Muscle layer of duodenum (tissue), 2 donors: ENCODE results near the gene FOXP1.

Experiments
- H3K27ac ChIP-seq: one replicate; pipeline ENCODE4 v1.7.0; 2013; ENCODE audit warnings: mild to moderate bottlenecking, low read length
- H3K27me3 ChIP-seq: one replicate; pipeline ENCODE4 v1.7.0; 2013; ENCODE audit warnings: low read depth, mild to moderate bottlenecking, control low read depth, low read length
- H3K36me3 ChIP-seq, 2 donors: one replicate each; pipeline ENCODE4 v1.7.0; 2013; ENCODE audit warnings: low read length in 2 of 2, control low read depth in 1 of 2, mild to moderate bottlenecking in 1 of 2; ENCODE audit not compliant: insufficient read depth in 2 of 2, control insufficient read depth in 1 of 2
- H3K4me1 ChIP-seq, 2 donors: one replicate each; pipeline ENCODE4 v1.7.0; 2013; ENCODE audit warnings: low read length in 2 of 2, mild to moderate bottlenecking in 2 of 2, control low read depth in 1 of 2, moderate library complexity in 1 of 2; ENCODE audit not compliant: insufficient read depth in 2 of 2, control insufficient read depth in 1 of 2
- H3K4me3 ChIP-seq, 2 donors: one replicate each; pipeline ENCODE4 v1.7.0; 2013; ENCODE audit warnings: low read length in 2 of 2, low read depth in 1 of 2, mild to moderate bottlenecking in 1 of 2
- H3K9me3 ChIP-seq, 2 donors: one replicate each; pipeline ENCODE4 v1.7.0; 2013; ENCODE audit warnings: low read length in 2 of 2, control low read depth in 1 of 2, mild to moderate bottlenecking in 1 of 2; ENCODE audit not compliant: control insufficient read depth in 1 of 2
- donor health status: healthy.

Gene FOXP1

GRCh38 chr3:71317140-71317539 lies 266.4 kb downstream of the FOXP1 start:
- no peaks in the 10 kb centered on the region for H3K9me3 ChIP-seq
- no peak overlapping the region for H3K27ac ChIP-seq
- H3K36me3 ChIP-seq: no peaks in the 10 kb centered on the region
- H3K27me3 ChIP-seq: no peaks in the 10 kb centered on the region
- H3K4me1 ChIP-seq: peaks cover 7 to 11% of the 10 kb centered on the region in 2 donors
- no peak overlapping the region for H3K4me3 ChIP-seq

DNA sequence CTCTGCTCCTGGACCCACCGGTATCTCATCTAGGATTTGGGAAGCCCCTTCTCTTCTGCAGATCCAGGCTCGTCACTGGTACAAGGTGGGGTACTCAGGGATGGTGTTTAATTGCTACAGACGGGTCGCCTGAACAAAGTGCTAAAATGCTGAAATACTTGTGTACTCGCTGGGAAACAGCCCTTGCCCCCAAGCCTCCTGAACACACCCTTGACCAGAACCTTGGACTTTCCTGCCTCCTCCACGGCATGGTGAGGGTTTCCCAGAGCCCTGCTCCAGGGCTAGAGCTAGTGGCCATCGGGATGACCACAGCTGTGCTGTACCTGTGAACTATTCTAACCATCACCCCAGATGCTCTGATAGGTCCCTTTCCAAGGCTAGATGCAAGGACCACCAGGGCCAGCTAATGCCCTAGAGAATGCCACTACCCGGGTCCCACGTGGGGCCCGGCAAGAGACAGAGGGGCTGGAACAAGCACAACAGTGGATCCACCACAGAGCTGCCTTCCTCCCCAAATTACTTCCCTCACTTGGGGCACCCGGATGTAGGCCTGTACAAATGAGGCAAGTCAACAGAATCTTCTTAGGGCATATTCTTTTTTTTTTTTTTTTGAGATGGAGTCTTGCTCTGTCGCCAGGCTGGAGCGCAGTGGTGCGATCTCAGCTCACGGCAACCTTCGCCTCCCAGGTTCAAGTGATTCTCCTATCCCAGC lies 267.3 kb downstream of the FOXP1 start:
- Histone ChIP-seq H3K27ac (no peak overlapping the region), H3K4me1 (peaks cover 7 to 14% of the 10 kb centered on the region in 2 donors)

DNA sequence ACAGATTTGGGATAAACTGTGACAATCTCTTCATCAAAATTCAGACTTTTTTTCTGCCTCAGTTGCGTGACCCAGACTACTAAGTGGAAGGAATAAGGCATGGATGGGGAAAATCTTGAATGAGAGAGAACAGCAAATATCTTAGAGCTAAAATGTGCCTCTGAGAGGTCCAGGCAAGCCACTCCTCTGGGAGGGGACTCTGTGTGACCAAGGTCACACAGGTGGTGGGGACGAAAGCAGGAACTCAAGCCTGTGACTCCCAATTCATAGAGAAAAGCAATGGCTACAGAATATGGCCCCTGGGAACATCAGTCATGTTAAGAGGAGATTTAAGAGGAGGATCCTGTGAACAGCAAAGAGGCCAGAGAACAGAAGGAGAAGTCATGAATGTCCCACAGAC lies 268.1 kb downstream of the FOXP1 start:
- Histone ChIP-seq H3K36me3 (no peaks in the 10 kb centered on the region), H3K4me3 (no peak overlapping the region), H3K27me3 (no peaks in the 10 kb centered on the region), H3K4me1 (peaks cover 7 to 18% of the 10 kb centered on the region in 2 donors), H3K9me3 (no peaks in the 10 kb centered on the region), H3K27ac (no peak overlapping the region)

More for the DNA sequence above, 267.3 kb downstream of the FOXP1 start:
- Histone ChIP-seq H3K36me3 (no peaks in the 10 kb centered on the region), H3K27me3 (no peaks in the 10 kb centered on the region), H3K4me3 (no peak overlapping the region), H3K9me3 (no peaks in the 10 kb centered on the region)

DNA sequence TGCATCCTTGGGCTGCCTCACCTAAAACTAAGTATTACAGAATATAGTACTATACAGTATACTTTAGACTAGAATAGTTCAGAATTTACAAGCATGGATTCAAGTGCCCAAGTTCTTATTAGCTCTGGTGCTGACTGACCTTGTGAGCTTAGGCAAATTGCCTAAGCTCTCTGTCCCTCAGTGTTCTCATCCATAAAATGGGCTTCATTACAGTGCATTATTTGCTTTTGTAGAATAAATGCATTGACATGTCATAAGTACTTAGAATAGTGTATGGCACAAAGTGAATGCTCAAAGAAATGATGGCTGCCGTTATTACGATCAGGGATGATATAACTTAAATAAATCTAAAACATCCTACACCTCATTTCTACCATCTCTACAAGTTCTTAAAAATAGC lies 269.7 kb downstream of the FOXP1 start:
- no peaks in the 10 kb centered on the region for H3K36me3 ChIP-seq
- no peaks in the 10 kb centered on the region for H3K27me3 ChIP-seq
- no peak overlapping the region for H3K4me3 ChIP-seq
- no peaks in the 10 kb centered on the region for H3K9me3 ChIP-seq
- peaks cover 7 to 24% of the 10 kb centered on the region in 2 donors for H3K4me1 ChIP-seq
- no peak overlapping the region for H3K27ac ChIP-seq

DNA sequence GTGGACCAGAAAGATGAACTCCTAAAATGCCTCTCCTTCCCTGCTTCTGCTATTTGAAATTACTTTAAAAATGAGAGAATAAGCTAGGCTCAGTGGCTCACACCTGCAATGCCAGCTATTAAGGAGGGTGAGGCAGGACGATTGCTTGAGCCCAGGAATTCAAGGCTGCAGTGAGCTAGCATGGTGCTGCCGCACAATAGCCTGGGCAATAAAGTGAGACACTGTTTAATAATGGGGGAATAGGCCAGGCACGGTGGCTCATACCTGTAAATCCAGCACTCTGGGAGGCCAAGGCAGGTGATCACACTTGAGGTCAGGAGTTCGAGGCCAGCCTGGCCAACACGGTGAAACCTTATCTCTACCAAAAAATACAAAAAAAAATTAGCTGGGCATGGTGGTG lies 271.1 kb downstream of the FOXP1 start:
- H3K4me3 ChIP-seq: no peak overlapping the region
- no peaks in the 10 kb centered on the region for H3K27me3 ChIP-seq
- H3K4me1 ChIP-seq: peaks cover 0 to 13% of the 10 kb centered on the region in 2 donors
- H3K36me3 ChIP-seq: no peaks in the 10 kb centered on the region
- H3K27ac ChIP-seq: no peak overlapping the region
- no peaks in the 10 kb centered on the region for H3K9me3 ChIP-seq

DNA sequence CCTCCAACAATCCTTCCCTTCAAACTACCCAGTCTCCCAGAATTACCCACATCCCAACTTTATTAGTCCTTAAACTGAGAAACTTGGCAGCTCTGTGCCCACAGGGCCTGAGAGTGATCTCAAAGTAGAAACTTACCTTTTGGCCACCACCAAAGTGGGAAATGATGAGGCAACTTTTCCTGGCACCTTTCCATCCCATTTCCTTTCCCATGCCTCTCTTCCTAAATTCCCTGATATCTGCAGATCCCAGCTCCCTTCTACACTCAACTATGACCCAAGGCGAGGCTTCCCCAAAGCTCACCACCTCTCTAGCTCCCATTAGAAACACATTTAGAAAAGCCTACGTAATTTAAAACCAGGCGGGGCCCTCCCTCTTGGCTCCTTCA lies 271.9 kb downstream of the FOXP1 start:
- Histone ChIP-seq H3K27ac (no peak overlapping the region), H3K4me1 (peaks cover 0 to 13% of the 10 kb centered on the region in 2 donors), H3K36me3 (no peaks in the 10 kb centered on the region), H3K27me3 (no peaks in the 10 kb centered on the region), H3K4me3 (no peak overlapping the region), H3K9me3 (no peaks in the 10 kb centered on the region)

DNA sequence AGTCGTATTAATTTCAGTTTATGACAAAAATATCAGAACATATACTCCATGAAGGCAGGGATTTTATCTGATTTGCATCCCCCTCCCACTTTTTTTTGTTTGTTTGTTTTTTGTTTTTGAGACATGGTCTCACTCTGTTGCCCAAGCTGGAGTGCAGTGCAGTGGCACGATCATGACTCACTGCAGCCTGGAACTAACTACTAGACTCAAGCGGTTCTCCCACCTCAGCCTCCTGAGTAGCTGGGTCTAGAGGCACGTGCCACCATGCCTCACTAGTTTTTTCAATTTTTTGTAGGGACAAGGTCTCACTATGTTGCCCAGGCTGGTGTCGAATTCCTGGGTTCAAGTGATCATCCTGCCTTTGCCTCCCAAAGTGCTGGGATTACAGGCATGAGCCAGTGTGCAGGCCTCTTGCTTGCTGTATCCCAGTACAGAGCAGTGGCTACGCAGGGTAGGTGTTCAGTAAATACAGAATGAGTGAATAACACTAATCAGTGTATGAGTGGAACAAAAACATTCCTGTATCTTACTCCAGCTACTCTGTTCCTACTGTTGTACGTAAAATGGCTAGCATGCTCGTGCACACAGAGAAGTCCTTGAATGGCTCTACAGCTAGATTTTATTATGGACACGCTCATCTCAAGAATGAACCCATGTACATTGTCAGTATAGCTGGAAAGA lies 272.4 kb downstream of the FOXP1 start:
- Histone ChIP-seq H3K4me1 (peaks cover 0 to 18% of the 10 kb centered on the region in 2 donors), H3K9me3 (no peaks in the 10 kb centered on the region), H3K36me3 (no peaks in the 10 kb centered on the region), H3K27ac (no peak overlapping the region), H3K4me3 (peak overlapping the region in 1 of 2 donors; percentile 19), H3K27me3 (no peaks in the 10 kb centered on the region)

DNA sequence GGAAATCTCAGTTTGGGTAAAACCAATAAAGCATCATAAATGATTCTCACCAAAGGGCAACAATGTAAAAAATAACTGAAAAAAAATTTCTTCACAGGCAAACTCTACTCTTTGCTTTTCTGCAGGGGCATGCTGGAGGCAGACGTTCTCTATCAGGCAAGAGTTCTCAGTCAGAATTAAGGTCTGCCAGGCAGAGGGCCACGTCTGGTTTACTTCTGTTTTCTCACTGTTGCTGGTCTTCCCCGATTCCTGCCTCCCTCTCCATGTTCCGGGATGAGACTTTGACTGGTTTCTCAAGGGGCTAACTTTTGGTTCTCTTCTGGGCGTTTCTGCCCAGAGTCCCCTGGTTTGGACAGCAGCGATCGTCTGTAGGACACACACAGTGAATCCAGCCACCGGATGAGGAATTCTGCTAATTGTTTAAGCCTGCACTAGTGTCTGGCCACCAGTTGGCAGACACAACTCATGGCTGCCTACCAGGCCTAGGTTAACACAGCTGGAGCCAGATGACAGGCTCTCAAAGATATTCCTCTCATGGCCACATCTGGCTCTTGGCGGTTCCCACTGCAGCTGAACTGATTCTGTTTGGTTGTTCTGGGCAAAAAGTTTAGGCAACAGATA lies 273.1 kb downstream of the FOXP1 start:
- no peaks in the 10 kb centered on the region for H3K27me3 ChIP-seq
- peak overlapping the region; percentile 19 for H3K27ac ChIP-seq
- peaks cover 0 to 23% of the 10 kb centered on the region in 2 donors for H3K4me1 ChIP-seq
- H3K9me3 ChIP-seq: no peaks in the 10 kb centered on the region
- H3K4me3 ChIP-seq: peak overlapping the region in 1 of 2 donors; percentile 19
- no peaks in the 10 kb centered on the region for H3K36me3 ChIP-seq

DNA sequence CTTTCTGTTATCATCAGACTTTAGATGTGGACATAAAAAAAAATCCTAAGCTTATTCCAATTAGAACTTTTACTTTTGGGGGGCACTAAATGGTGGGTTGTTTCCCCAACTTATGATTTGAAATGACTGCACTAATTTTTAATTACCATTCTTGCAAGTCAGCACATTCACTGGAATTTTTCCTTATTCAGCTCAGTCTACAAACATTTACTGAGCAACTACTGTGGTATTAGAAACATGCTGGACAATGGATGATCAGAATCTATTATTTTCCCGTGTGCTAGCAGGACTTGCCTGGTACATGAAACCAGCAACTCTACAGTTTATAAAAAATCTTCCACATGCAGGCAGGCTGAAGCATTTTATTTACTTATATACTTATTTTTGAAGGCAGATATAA lies 273.6 kb downstream of the FOXP1 start:
- Histone ChIP-seq H3K36me3 (no peaks in the 10 kb centered on the region), H3K9me3 (no peaks in the 10 kb centered on the region), H3K27ac (no peak overlapping the region), H3K4me3 (no peak overlapping the region), H3K4me1 (peaks cover 0 to 23% of the 10 kb centered on the region in 2 donors), H3K27me3 (no peaks in the 10 kb centered on the region)

GRCh38 chr3:71309342-71309741 lies 274.2 kb downstream of the FOXP1 start:
- Histone ChIP-seq H3K27me3 (no peaks in the 10 kb centered on the region), H3K36me3 (no peaks in the 10 kb centered on the region), H3K27ac (no peak overlapping the region), H3K4me1 (peaks cover 0 to 25% of the 10 kb centered on the region in 2 donors), H3K9me3 (no peaks in the 10 kb centered on the region), H3K4me3 (no peak overlapping the region)

- Histone ChIP-seq H3K4me3 (no peak overlapping the region), H3K9me3 (no peaks in the 10 kb centered on the region), H3K36me3 (no peaks in the 10 kb centered on the region), H3K4me1 (peaks cover 0 to 30% of the 10 kb centered on the region in 2 donors), H3K27ac (no peak overlapping the region), H3K27me3 (no peaks in the 10 kb centered on the region)
Observed at GRCh38 chr3:71308836-71309235, 274.7 kb downstream of the FOXP1 start.
